ENCODE results near the gene CDK5RAP3.

The CDK5RAP3 gene

GRCh38 chr17:48011405-48012150, 40.7 kb downstream of the CDK5RAP3 start:
- Histone ChIP-seq H3K36me3 (ENCODE audit: insufficient read depth) (no peaks in the 10 kb centered on the region), H3K9ac (peak overlapping the region; percentile 20; the same call in 1 of the 2 replicates), H3K27ac (no peak overlapping the region), H3K4me2 (peak overlapping the region; percentile 80), H3K79me2 (ENCODE audit: insufficient read depth, low read depth) (no peaks in the 10 kb centered on the region), H3K4me1 (ENCODE audit: low read depth, poor library complexity, severe bottlenecking) (peaks cover 14% of the 10 kb centered on the region), H2AFZ (ENCODE audit: low read depth) (peak overlapping the region; percentile 89), H4K20me1 (ENCODE audit: insufficient read depth) (no peaks in the 10 kb centered on the region), H3K27me3 (ENCODE audit: insufficient read depth, low read depth) (no peaks in the 10 kb centered on the region; the same call in 1 of the 2 replicates), H3K4me3 (IDR thresholded peaks at IDR 0.05; ENCODE audit: insufficient read depth, low read depth, low read length) (no peak overlapping the region)
- TF ChIP-seq, protein P1, sequence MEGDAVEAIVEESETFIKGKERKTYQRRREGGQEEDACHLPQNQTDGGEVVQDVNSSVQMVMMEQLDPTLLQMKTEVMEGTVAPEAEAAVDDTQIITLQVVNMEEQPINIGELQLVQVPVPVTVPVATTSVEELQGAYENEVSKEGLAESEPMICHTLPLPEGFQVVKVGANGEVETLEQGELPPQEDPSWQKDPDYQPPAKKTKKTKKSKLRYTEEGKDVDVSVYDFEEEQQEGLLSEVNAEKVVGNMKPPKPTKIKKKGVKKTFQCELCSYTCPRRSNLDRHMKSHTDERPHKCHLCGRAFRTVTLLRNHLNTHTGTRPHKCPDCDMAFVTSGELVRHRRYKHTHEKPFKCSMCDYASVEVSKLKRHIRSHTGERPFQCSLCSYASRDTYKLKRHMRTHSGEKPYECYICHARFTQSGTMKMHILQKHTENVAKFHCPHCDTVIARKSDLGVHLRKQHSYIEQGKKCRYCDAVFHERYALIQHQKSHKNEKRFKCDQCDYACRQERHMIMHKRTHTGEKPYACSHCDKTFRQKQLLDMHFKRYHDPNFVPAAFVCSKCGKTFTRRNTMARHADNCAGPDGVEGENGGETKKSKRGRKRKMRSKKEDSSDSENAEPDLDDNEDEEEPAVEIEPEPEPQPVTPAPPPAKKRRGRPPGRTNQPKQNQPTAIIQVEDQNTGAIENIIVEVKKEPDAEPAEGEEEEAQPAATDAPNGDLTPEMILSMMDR (conservative IDR thresholded peaks at IDR 0.05; ENCODE audit: low read depth, low read length) = peak; percentile 70

DNA sequence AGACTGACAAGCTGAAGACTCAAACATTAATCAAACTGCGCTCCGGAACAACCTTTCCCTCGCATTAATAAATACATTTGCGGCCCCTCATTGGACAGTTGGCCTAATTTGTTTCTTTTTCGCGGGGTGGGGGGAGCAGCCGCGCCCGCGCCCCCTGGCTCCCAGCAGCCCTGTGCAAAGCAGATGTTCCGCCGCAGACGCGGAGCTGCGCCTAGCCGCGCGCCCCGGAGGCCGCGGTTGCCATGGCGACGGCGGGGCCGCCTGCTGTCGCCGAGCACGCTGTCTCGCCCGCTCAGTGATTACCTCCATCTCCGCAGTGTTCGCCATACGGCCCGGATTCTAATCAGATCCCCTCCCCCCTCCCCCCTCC, 41.2 kb downstream of the CDK5RAP3 start:
- TF ChIP-seq, protein P1 (conservative IDR thresholded peaks at IDR 0.05; ENCODE audit: low read depth, low read length) = no peak
- Histone ChIP-seq H2AFZ (ENCODE audit: low read depth) (peak overlapping the region; percentile 89), H3K27ac (no peak overlapping the region), H4K20me1 (ENCODE audit: insufficient read depth) (no peaks in the 10 kb centered on the region), H3K79me2 (ENCODE audit: insufficient read depth, low read depth) (no peaks in the 10 kb centered on the region), H3K36me3 (ENCODE audit: insufficient read depth) (no peaks in the 10 kb centered on the region), H3K4me1 (ENCODE audit: low read depth, poor library complexity, severe bottlenecking) (peaks cover 20% of the 10 kb centered on the region), H3K9ac (peak overlapping the region; percentile 20; the same call in 1 of the 2 replicates), H3K4me2 (peak overlapping the region; percentile 80), H3K27me3 (ENCODE audit: insufficient read depth, low read depth) (no peaks in the 10 kb centered on the region; the same call in 1 of the 2 replicates), H3K4me3 (IDR thresholded peaks at IDR 0.05; ENCODE audit: insufficient read depth, low read depth, low read length) (no peak overlapping the region)

DNA sequence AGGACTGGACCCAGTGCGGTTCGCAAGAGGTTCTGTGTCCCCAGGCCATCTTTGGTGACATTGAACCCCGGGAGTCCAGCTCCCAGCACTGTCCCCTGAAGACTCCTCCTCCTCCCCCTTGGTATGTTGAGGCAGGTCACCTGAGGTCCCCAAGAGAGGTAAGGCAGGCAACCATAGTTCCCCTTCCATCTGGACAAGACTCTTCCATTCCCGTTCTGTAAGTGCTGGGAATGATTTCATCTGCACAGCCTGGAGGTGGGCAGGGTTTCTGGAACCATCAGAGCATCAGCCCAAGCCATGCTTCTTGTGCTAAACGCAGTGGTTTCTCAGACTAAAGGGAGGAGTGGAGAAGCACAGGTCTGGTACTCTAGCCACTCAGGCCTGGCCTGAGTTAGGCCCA, 41.7 kb downstream of the CDK5RAP3 start:
- peaks cover 25% of the 10 kb centered on the region for H3K4me1 ChIP-seq (ENCODE audit: low read depth, poor library complexity, severe bottlenecking)
- no peaks in the 10 kb centered on the region for H3K79me2 ChIP-seq (ENCODE audit: insufficient read depth, low read depth)
- H3K9ac ChIP-seq = no peak overlapping the region
- no peaks in the 10 kb centered on the region for H3K36me3 ChIP-seq (ENCODE audit: insufficient read depth)
- peak overlapping the region; percentile 89 for H2AFZ ChIP-seq (ENCODE audit: low read depth)
- no peaks in the 10 kb centered on the region; the same call in 1 of the 2 replicates for H3K27me3 ChIP-seq (ENCODE audit: insufficient read depth, low read depth)
- no peak overlapping the region for H3K4me3 ChIP-seq (IDR thresholded peaks at IDR 0.05; ENCODE audit: insufficient read depth, low read depth, low read length)
- H4K20me1 ChIP-seq (ENCODE audit: insufficient read depth) = no peaks in the 10 kb centered on the region
- TF ChIP-seq, protein P1 (conservative IDR thresholded peaks at IDR 0.05; ENCODE audit: low read depth, low read length) = no peak
- H3K4me2 ChIP-seq = peak overlapping the region; percentile 80; the same call in 1 of the 2 replicates
- H3K27ac ChIP-seq = no peak overlapping the region

- Histone ChIP-seq H3K36me3 (ENCODE audit: insufficient read depth) (no peaks in the 10 kb centered on the region), H4K20me1 (ENCODE audit: insufficient read depth) (no peaks in the 10 kb centered on the region), H3K9ac (no peak overlapping the region), H3K27ac (no peak overlapping the region), H3K27me3 (ENCODE audit: insufficient read depth, low read depth) (no peaks in the 10 kb centered on the region; the same call in 1 of the 2 replicates), H3K4me2 (no peak overlapping the region), H2AFZ (ENCODE audit: low read depth) (no peak overlapping the region), H3K4me3 (IDR thresholded peaks at IDR 0.05; ENCODE audit: insufficient read depth, low read depth, low read length) (no peak overlapping the region), H3K4me1 (ENCODE audit: low read depth, poor library complexity, severe bottlenecking) (peaks cover 36% of the 10 kb centered on the region), H3K79me2 (ENCODE audit: insufficient read depth, low read depth) (no peaks in the 10 kb centered on the region)
- TF ChIP-seq, protein P1 (conservative IDR thresholded peaks at IDR 0.05; ENCODE audit: low read depth, low read length) = no peak
Measured at GRCh38 chr17:48013876-48014594, 43.1 kb downstream of the CDK5RAP3 start.

Measured in KMS-11 (cell line).